Measurements from ENCODE around the gene EOLA1. TPM values are rescaled to one million over a fixed set of nuclear protein-coding genes. Genes with fewer than 3 reads are reported as not detected.
"Not testable (repeated sequence)": the region's sequence is repeated elsewhere in the genome, so short reads cannot be mapped to it uniquely, and the experiment has no call there.

The EOLA1 gene
- total RNA-seq, 4 donors from 2014 or later = 12.3 to 30.7 (median 17.7) TPM

DNA sequence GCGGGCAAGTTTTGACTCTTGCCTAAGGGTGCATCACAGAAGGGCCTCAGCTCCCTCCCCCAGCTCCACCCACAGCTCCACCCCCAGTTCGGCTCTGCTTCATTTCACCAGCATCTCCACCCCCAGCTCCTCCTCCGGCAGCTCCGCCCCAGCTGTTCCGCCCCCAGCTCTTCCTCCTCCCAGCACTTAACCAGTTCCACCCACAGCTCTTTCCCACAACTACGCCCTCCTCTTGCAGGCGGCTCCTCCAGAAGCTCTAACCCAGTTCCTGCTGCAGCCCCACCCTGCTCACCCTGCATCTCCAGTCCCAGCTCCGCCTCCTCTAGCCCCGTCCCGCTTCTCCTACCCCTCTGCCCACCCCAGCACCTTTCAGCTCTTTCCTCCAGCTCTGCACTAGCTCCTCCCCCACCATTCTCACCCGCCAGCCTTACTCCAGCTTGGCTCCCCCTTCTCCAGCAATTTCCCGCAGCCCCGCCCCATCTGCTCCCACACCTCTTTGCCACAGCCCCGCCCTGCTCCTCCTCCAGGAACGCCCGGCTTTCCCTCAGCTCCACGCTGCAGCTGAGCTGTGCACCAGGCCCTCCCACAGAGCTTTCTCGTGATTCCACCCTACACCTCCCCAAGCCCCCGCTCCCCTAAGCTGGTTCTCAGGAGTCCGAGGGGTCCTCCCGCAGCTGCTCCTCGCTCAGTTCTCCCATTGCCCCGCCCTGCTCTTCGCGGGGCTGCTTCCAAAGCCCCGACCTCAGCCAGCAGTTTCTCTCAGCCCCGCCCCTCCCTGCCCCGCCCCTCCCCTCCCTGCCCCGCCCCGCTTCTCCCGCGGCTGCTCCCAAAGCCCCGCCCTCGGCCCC lies 1.3 kb upstream of the EOLA1 start:
- no peaks in the 10 kb centered on the region for H3K9me3 ChIP-seq
- DNase-seq = peak; percentile 90

GRCh38 chrX:149540131-149540620 lies 636 bp upstream of the EOLA1 start:
- 43% methylated on average over 20 of the region's 24 CpGs; no CpG with 5 or more reads in 1 of the 2 donors for WGBS, 2 donors (ENCODE audit: low coverage in 1 of 2)
- in situ Hi-C loops (cut with MboI; ENCODE audit: low pct_ligation_motif_present in 1 of 4, low pct_unique_long_range_greater_than_20kb in 1 of 4, low sequenced_read_pairs in 3 of 4) = no loop called here

More for the DNA sequence above, 1.3 kb upstream of the EOLA1 start:
- intact Hi-C loops (cut with DNase I; ENCODE audit: low total_unique reads) = no loop called here
- peaks cover 0 to 9% (median 3%) of the 10 kb centered on the region in 4 donors for H3K4me1 ChIP-seq
- H3K27ac ChIP-seq = peak overlapping the region; percentile 93 to 98 (median 94)
- no peaks in the 10 kb centered on the region for H3K27me3 ChIP-seq
- WGBS, 2 donors (ENCODE audit: low coverage in 1 of 2) = 42% methylated on average over 34 of the region's 34 CpGs; no CpG with 5 or more reads in 1 of the 2 donors
- TF ChIP-seq POLR2AphosphoS5 (IDR thresholded peaks at IDR 0.05) = peak in 1 of 3 donors; percentile 31
- no peak for TF ChIP-seq CTCF (IDR thresholded peaks at IDR 0.05)
- peak; percentile 24 for TF ChIP-seq POLR2A (IDR thresholded peaks at IDR 0.05)
- H3K4me3 ChIP-seq = peak overlapping the region; percentile 29 to 84 (median 36)
- in situ Hi-C loops (cut with MboI; ENCODE audit: low pct_ligation_motif_present in 1 of 4, low pct_unique_long_range_greater_than_20kb in 1 of 4, low sequenced_read_pairs in 3 of 4) = no loop called here
- H3K36me3 ChIP-seq = no peaks in the 10 kb centered on the region

DNA sequence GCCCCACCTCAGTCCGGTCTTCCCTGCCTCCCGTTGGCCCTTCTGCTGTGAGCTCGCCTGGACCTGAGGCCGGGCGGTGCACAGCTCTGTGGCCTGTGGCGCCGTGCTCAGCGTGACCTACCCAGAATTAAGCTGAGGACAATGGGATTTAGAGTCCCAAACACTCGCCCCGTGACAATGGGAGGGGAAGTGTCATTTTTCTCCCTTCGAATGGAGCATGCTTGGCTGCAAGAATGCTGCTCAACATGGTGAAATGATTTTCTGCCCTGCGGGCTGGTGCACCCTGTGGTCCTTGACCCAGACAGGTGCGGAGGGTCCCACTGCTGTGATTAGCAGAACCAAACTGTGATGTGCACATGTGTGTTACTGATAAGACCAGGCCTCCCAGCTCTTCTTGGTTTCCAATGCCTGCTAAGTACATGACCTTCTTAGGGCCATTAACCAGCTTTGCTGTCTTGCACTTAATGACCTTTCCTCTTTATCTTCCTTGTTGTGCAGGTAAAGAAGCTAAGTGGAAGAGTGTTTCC lies 772 bp downstream of the EOLA1 start:
- 40% methylated on average over 13 of the region's 13 CpGs; no CpG with 5 or more reads in 1 of the 2 donors for WGBS, 2 donors (ENCODE audit: low coverage in 1 of 2)
- Histone ChIP-seq H3K27ac (peak overlapping the region; percentile 91 to 98 (median 94)), H3K27me3 (no peaks in the 10 kb centered on the region), H3K4me3 (peak overlapping the region; percentile 23 to 84 (median 54)), H3K9me3 (no peaks in the 10 kb centered on the region), H3K36me3 (no peaks in the 10 kb centered on the region), H3K4me1 (peaks cover 0 to 9% (median 3%) of the 10 kb centered on the region in 4 donors)
- intact Hi-C loops (cut with DNase I; ENCODE audit: low total_unique reads) = no loop called here
- in situ Hi-C loops (cut with MboI; ENCODE audit: low pct_ligation_motif_present in 1 of 4, low pct_unique_long_range_greater_than_20kb in 1 of 4, low sequenced_read_pairs in 3 of 4) = no loop called here
- DNase-seq = no peak
- TF ChIP-seq POLR2A (IDR thresholded peaks at IDR 0.05) (no peak), EP300 (IDR thresholded peaks at IDR 0.05; ENCODE audit: low read depth) (no peak), CTCF (IDR thresholded peaks at IDR 0.05) (no peak), POLR2AphosphoS5 (IDR thresholded peaks at IDR 0.05) (no peak)

More at GRCh38 chrX:149540131-149540620, 636 bp upstream of the EOLA1 start:
- peak overlapping the region; percentile 91 to 98 (median 94) for H3K27ac ChIP-seq
- no peaks in the 10 kb centered on the region for H3K36me3 ChIP-seq
- TF ChIP-seq CTCF (IDR thresholded peaks at IDR 0.05) (no peak), POLR2AphosphoS5 (IDR thresholded peaks at IDR 0.05) (no peak), POLR2A (IDR thresholded peaks at IDR 0.05) (no peak)
- H3K4me3 ChIP-seq = peak overlapping the region in 3 of 4 donors; percentile 53 to 84 (median 54)
- no peaks in the 10 kb centered on the region for H3K27me3 ChIP-seq
- peak; percentile 93 for DNase-seq
- H3K4me1 ChIP-seq = peaks cover 0 to 9% (median 3%) of the 10 kb centered on the region in 4 donors
- H3K9me3 ChIP-seq = no peaks in the 10 kb centered on the region
- intact Hi-C loops (cut with DNase I; ENCODE audit: low total_unique reads) = no loop called here

DNA sequence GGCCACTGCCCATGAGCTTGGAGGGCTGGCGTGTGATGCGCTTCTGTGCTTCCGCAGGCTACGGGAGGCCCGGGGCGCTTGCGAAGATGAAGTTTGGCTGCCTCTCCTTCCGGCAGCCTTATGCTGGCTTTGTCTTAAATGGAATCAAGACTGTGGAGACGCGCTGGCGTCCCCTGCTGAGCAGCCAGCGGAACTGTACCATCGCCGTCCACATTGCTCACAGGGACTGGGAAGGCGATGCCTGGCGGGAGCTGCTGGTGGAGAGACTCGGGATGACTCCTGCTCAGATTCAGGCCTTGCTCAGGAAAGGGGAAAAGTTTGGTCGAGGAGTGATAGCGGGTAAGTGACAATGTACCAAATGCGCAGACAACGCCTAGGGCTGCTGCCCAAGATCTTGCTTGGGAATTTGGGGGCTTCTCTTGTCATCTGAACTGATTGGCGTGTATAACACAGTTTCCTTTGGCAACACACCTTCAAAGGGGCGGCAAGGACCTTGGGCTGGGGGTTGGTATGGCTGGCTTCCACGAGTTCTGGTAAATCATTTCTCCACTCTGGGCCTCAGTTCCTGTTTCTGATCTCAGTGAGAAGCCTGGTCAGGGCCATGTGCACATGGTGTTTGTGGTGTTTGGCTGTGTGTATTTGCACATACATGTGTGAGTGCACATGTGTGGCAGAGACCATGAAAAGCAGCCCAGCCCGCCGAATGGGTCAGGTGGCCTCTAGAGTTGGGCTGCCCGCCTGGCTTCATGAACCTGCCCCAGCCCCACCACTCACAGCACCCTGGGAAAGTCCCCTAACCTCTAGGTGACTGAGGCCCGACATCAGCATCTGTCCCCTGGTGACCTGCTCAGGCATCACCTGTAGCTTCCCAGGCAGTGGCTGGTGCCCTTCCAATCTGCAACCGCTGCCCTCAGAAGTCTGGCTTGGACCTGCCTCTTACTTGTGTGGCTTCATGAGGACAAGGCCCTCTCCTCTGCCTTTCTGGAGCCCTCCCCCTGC lies 5.0 kb downstream of the EOLA1 start:
- H3K4me1 ChIP-seq; DNase-seq; H3K27me3 ChIP-seq; intact Hi-C loops (cut with DNase I; ENCODE audit: low total_unique reads); in situ Hi-C loops (cut with MboI; ENCODE audit: low pct_ligation_motif_present in 1 of 4, low pct_unique_long_range_greater_than_20kb in 1 of 4, low sequenced_read_pairs in 3 of 4); H3K27ac ChIP-seq; H3K9me3 ChIP-seq; H3K4me3 ChIP-seq; H3K36me3 ChIP-seq: not testable (repeated sequence)
- 96% methylated on average over 12 of the region's 29 CpGs; no CpG with 5 or more reads in 1 of the 2 donors for WGBS, 2 donors (ENCODE audit: low coverage in 1 of 2)

DNA sequence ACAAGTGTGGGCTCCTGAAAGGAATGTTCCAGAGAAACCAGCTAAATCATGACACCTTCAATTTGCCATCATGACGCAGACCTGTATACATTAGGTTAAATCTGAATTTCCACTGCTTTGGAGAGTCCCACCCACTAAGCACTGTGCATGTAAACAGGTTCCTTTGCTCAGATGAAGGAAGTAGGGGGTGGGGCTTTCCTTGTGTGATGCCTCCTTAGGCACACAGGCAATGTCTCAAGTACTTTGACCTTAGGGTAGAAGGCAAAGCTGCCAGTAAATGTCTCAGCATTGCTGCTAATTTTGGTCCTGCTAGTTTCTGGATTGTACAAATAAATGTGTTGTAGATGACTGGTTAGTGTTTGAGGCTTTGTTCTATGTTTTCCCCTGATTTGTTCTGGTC lies 6.2 kb downstream of the EOLA1 start:
- H3K4me3 ChIP-seq; H3K4me1 ChIP-seq; H3K27ac ChIP-seq; H3K9me3 ChIP-seq; intact Hi-C loops (cut with DNase I; ENCODE audit: low total_unique reads); H3K27me3 ChIP-seq; in situ Hi-C loops (cut with MboI; ENCODE audit: low pct_ligation_motif_present in 1 of 4, low pct_unique_long_range_greater_than_20kb in 1 of 4, low sequenced_read_pairs in 3 of 4); H3K36me3 ChIP-seq; DNase-seq: not testable (repeated sequence)
- 58% methylated on average over 1 of the region's 1 CpG; no CpG with 5 or more reads in 1 of the 2 donors for WGBS, 2 donors (ENCODE audit: low coverage in 1 of 2)

DNA sequence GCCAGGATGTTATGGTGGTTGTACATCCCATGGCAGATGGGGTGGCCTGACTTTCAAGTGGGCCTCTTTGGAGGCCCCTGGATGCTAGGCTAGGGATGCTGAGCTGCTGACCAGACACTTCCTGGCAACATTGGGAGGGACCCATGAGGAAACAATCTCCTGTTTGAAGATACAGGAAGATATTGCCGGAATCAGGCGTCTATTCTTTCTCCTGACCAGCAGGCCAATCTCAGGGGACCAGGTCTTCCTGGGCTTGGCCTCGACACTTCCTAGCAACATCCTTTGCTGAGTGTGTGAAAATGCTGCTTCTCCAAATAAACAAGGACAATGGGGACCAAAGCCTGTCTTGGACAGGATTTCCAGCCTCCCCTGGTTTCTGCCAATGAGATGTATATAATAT lies 7.0 kb downstream of the EOLA1 start:
- WGBS, 2 donors (ENCODE audit: low coverage in 1 of 2) = 56% methylated on average over 1 of the region's 3 CpGs; no CpG with 5 or more reads in 1 of the 2 donors
- H3K4me1 ChIP-seq, H3K27ac ChIP-seq: not testable (repeated sequence)

More for the DNA sequence above, 7.0 kb downstream of the EOLA1 start:
- in situ Hi-C loops (cut with MboI; ENCODE audit: low pct_ligation_motif_present in 1 of 4, low pct_unique_long_range_greater_than_20kb in 1 of 4, low sequenced_read_pairs in 3 of 4); H3K9me3 ChIP-seq; intact Hi-C loops (cut with DNase I; ENCODE audit: low total_unique reads); H3K4me3 ChIP-seq; H3K27me3 ChIP-seq; H3K36me3 ChIP-seq; DNase-seq: not testable (repeated sequence)

Data from transverse colon (tissue), 4 donors.